ENCODE data around the gene EZR.
"Not testable (repeated sequence)": the region's sequence is repeated elsewhere in the genome, so short reads cannot be mapped to it uniquely, and the experiment has no call there.

GRCh38 chr6:158792505-158792904 lies 26.7 kb downstream of the EZR start:
- TF ChIP-seq POLR2A (IDR thresholded peaks at IDR 0.05; ENCODE audit: low read length); GATA1 (IDR thresholded peaks at IDR 0.05; ENCODE audit: low read depth, low read length): not testable (repeated sequence)
